Measurements from ENCODE around the gene PHLDB3.
"Not testable (repeated sequence)": the region's sequence is repeated elsewhere in the genome, so short reads cannot be mapped to it uniquely, and the experiment has no call there.

The PHLDB3 gene

DNA sequence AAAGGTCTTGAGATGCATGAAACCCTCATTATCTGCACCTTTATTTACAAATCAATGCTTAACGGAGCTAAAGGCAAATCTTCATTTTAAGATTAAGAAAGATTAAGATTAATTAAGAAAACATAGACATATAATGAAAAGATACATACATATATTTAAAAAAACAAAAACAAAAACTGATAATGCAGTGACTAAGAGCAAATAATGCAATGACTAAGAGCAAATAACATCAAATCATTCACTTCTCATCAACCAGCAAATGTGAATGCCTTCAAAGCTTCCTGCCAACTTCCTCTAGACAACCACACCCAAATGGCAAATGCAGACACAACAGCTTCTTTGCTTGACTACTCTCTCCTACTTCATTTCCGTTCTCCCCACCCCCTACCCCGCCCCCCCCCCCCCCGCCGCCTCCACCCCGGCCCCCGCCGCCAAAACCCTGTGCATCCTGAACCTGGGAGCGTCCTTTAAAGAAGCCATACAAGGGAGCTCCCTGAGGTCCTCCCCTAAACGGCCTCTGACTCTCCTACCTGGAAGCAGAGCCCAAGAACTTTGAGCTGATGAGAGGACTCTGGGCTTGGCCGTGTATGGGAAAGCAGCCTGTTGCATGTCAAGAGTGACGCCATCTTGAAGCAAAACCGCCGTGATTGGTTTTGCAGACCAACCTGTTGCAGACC is 65.4 kb downstream of the PHLDB3 start:
- DNase-seq: no peak

DNA sequence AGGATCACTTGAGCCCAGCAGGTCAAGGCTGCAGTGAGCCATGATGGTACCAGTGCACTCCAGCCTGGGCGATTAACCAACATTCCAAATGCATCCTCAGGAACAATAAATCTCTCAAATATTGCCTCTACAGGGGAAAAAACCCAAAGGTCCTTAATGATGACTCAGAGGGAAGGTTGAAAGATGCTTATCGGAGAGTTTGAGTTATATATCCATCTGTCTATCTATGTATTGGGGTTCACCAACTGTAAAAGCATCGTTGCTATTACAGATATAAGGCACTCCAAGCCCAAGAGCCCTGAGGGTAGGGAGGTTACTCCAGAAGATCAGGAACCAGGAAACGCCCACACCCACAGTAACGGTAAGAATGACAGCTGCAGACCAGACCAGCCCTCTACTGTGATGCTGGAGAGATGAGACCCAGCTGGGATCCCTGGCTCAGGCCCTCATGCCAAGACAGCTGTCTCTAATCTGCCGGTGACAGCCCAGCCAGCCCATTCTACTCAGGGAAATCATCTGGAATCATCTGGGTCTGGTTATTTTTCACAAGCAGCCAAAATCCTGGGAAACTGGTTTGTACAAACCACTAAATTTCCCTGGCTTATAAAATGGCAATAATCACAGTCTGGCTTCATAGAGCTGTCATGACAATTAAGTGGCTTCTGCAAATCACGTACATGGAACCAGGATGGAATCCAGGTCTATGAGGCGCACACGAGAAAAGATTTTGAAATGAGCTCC is 66.1 kb downstream of the PHLDB3 start:
- no peak for DNase-seq

DNA sequence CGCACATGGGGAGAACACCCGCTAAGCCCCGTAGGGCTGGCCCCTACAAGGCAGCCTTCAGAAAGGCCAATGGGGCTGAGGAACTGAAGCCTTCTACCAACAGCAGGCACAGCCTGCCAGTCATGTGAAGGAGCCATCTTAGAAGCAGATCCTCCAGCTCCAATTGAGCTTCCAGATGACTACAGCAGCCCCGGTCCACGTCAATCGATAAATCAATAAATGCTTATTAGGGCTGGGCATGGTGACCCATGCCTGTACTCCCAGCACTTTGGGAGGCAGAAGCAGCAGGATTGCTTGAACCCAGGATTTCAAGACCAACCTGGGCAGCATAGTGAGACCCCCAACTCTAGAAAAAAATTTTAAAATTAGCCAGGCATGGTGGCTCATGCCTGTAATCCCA is 66.8 kb downstream of the PHLDB3 start:
- DNase-seq: no peak

DNA sequence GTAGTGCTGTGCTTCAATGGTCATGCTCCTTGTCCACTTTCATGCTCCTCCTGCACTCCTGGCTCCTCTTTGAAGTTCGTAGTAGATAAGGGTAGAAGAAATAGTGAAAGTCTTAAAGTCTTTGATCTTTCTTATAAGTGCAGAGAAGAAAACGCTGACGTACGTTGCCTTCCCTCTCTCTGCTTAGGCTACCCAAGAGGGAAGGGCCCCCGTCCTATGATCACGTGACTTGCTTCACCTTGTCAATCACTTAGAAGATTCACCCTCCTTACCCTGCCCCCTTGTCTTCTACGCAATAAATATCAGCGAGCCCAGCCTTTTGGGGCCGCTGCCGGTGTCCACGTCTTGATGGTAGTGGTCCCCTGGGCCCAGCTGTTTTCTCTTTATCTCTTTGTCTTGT is 67.3 kb downstream of the PHLDB3 start:
- DNase-seq: not testable (repeated sequence)

DNA sequence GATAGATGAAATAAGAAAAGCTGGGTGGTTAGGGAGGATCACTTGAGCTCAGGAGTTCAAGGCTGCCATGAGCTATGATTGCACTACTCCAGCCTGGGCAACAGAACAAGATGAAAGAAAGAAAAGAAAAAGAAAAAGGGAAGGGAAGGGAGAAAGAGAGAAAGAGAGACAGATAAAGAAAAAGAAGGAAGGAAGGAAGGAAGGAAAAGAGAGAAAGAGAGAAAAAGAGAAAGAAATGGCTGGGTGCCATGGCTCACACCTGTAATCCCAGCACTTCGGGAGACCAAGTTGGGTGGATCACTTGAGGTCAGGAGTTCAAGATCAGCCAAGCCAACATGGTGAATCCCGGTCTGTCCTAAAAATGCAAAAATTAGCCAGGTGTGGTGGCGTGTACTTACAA is 68.8 kb downstream of the PHLDB3 start:
- no peak for DNase-seq

DNA sequence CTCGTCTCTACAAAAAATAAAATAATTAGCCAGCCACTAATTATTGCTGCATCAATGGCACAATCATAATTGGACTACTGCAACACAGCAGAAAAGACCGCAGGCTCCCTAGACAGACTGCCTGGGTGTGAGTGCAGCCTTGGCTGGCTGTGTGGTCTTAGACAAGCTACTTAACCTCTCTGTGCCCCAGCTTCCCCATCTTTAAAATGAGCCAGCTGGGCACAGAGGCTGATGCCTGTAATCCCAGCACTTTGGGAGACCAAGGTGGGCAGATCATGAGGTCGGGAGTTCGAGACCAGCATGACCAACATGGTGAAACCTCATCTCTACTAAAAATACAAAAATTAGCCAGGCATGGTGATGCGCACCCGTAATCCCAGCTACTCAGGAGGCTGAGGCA is 70.9 kb downstream of the PHLDB3 start:
- no peak for DNase-seq

DNA sequence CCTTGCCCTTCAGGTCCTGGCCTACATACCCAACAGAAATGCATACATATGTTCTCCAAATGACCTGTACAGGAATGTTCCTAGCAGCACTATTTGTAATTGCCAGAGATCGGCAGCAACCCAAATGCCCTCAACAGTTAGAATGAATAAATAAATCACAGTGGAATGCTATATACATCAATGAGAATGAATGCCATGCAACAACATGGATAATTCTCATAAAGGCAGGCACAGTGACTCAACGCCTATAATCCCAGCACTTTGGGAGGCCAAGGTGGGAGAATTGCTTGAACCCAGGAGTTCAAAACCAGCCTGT is 71.2 kb downstream of the PHLDB3 start:
- no peak for DNase-seq

DNA sequence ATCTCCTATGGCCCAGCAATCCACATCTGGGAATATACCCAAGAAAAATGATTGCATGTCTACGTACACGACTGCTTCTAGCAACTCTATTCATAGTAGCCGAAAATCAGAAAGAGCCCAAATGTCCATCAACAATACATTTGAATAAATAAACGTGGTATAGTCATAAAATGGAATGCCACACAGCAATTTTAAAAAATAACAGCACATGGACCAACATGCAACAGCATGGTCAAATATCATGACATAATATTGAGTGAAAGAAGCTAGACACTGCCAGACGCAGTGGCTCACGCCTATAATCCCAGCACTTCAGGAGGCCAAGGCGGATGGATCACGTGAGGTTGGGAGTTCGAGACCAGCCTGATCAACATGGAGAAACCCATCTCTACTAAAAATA is 73.6 kb downstream of the PHLDB3 start:
- DNase-seq: no peak

DNA sequence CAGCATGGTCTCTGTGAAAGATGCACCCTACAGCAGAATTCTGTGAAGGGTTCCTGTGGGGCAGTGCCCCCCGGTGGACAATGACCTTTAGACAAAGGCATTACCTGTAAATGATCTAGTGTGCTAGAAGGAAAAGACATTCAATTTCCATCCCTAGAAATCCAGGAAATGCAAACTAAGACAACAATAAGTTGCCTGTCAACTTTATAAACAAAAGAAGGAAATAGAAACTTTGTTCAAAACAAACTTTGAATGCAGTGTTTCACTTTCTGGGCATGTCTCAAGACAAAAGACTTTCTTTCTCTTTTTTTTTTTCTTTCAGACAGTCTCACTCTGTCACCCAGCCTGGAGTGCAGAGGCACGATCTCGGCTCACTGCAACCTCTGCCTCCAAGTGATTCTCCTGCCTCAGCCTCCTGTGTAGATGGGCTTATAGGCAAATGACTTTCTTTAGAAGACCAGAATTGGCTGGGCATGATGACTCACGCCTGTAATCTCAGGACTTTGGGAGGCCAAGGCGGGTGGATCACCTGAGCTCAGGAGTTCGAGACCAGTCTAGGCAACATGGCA is 74.3 kb downstream of the PHLDB3 start:
- DNase-seq: peak; percentile 4 to 6

DNA sequence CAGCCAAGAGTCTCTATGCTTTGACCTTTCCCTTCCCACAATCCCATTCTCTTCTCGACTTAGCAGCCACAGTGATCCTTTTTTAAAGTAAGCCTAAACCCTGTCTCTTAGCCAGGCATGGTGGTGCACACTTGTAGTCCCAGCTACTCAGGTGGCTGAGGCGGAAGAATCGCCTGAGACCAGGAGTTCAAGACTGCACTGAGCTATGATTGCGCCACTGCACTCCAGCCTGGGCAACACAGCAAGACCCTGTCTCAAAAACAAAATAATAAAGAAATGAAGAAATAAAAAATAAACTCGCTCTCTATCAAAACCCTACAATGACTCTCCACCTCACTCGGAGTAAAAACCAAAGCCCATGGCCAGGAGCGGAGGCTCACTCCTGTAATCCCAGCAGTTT is 75.2 kb downstream of the PHLDB3 start:
- no peak for DNase-seq

DNA sequence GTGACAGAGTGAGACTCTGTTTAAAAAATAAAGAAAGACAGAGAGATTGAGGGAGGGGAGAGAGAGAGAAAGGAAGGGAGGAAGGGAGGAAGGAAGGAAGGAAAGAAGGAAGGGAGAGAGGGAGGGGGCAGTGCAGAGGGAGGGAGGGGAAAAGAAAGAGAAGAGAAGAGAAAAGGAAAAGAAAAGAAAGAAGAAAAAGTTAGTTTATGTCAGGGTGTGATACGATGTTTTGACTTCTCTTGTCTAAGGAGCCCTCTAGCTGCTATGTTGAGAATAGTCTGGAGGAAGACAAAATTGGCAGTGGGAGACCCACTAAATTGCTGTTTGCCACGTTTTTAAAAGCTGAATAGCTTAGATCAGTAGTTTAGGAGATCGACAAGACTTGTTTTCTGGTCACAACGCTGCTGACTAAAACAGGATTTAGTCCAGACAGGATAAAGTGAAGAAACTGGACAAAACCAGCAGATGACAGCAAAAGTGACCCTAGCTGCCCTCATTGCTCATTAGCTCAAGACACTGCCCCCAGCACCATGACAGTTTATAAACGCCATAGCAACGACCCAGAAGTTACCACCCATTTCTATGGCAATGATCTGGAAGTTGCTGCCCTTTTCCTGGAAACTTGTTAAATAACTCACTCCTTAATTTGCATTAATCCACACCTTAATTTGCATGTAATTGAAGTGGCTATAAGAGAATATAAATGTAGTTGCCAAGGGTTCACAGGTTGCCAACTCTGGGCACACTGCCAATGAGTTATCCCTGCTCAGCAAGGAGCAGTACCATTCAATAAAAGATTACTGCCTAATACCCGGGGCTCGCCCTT is 78.8 kb downstream of the PHLDB3 start:
- peak; percentile 30 to 44 for DNase-seq

All from NCI-H2081 (cell line).